GM12874 (cell line): ENCODE data around the gene IP6K3.

Experiments
- CTCF ChIP-seq: IDR thresholded peaks from 2 replicates; pipeline ENCODE4 v1.5.1; 2011; ENCODE audit warnings: low read depth, mild to moderate bottlenecking, control low read depth, low read length, moderate library complexity; ENCODE audit not compliant: insufficient read depth

IP6K3 gene

GRCh38 chr6:33732817-33733708, 13.6 kb downstream of the IP6K3 start:
- TF ChIP-seq CTCF, result no peak

GRCh38 chr6:33732385-33732784, 14.3 kb downstream of the IP6K3 start:
- no peak for TF ChIP-seq CTCF

GRCh38 chr6:33731751-33732282, 14.9 kb downstream of the IP6K3 start:
- TF ChIP-seq CTCF, result no peak

GRCh38 chr6:33731035-33731434, 15.7 kb downstream of the IP6K3 start:
- no peak for TF ChIP-seq CTCF

- no peak for TF ChIP-seq CTCF
Observed at GRCh38 chr6:33730611-33731010, 16.1 kb downstream of the IP6K3 start.

- TF ChIP-seq CTCF, result no peak
Observed at GRCh38 chr6:33729059-33729458, 17.6 kb downstream of the IP6K3 start.

GRCh38 chr6:33728438-33728837, 18.3 kb downstream of the IP6K3 start:
- no peak for TF ChIP-seq CTCF
